K562 (cell line): ENCODE measurements around the gene LRRC9. TPM values are rescaled to one million over a fixed set of nuclear protein-coding genes. Genes with fewer than 3 reads are reported as not detected.

Source experiments
- ATAC-seq: fragments of 200-7000 bp; cut with Tn5 transposase; 3 replicates; pipeline ENCODE4 v1.9.1; 2020; ENCODE audit warnings: moderate library complexity
- BruUV-seq: library from RNA; stranded (reverse); fragments of 400-500 nt; replicated peaks from 2 replicates; lab custom pipeline; 2021; lab: Mats Ljungman, UMichigan
- CTCF ChIA-PET: fragments of 300-600 bp; formaldehyde crosslinking; extraction: SDS; loops from one replicate; lab custom pipeline; 2021; ENCODE audit warnings: low intra/inter-chr PET ratio; lab: Yijun Ruan, JAX
- POLR2A ChIA-PET: fragments of 300-600, 350-650 bp; sonication (Branson Sonifier 250); formaldehyde crosslinking; extraction: SDS; loops from one replicate; lab custom pipeline; 2021; ENCODE audit warnings: antibody characterized with exemption, inconsistent platforms; lab: Yijun Ruan, JAX
- DNase-seq, 4 experiments: peaks; one replicate each; pipeline versions ENCODE4 v3.0.0 to v3.0.0-alpha.2; 2011 to 2018; ENCODE audit warnings: low spot score in 3 of 4, mixed read lengths in 3 of 4; ENCODE audit errors: extremely low read depth in 1 of 4
- FAIRE-seq: peaks from 2 replicates; lab custom pipeline; 2011; peaks lifted over from hg19 to GRCh38; lab: Jason Lieb, UNC
- H2AFZ ChIP-seq: 2 replicates; pipeline ENCODE4 v1.6.0; 2011; ENCODE audit warnings: low read depth, low read length, control low read depth, inconsistent platforms
- H3K27ac ChIP-seq: fragments of 200-600 bp; 3 replicates; pipeline ENCODE4 v1.8.0; 2011; ENCODE audit warnings: low read depth, mild to moderate bottlenecking, control low read depth, inconsistent platforms, low read length, moderate library complexity, mixed read lengths; ENCODE audit errors: extremely low read depth
- H3K27me3 ChIP-seq, 2 experiments: fragments of 300-600 bp in 1 of 2; 2 replicates in 1 of 2; 3 replicates in 1 of 2; pipeline versions ENCODE4 v1.6.0 to v1.8.0; 2011; ENCODE audit warnings: inconsistent platforms in 2 of 2, low read length in 2 of 2, mild to moderate bottlenecking in 1 of 2, mixed read lengths in 1 of 2, moderate library complexity in 1 of 2; ENCODE audit not compliant: control insufficient read depth in 2 of 2, insufficient read depth in 2 of 2
- H3K36me3 ChIP-seq: fragments of 300-600 bp; 3 replicates; pipeline ENCODE4 v1.8.0; 2011; ENCODE audit warnings: mild to moderate bottlenecking, low read length, inconsistent platforms; ENCODE audit not compliant: control insufficient read depth, insufficient read depth
- H3K4me1 ChIP-seq, 2 experiments: fragments of 200-600 bp in 1 of 2; replicated peaks in 1 of 2; 2 replicates in 1 of 2; 3 replicates in 1 of 2; pipeline versions ENCODE4 v1.5.1 to v1.8.0; 2011; ENCODE audit warnings: inconsistent platforms in 2 of 2, low read length in 2 of 2, mild to moderate bottlenecking in 1 of 2, mixed read lengths in 1 of 2, moderate library complexity in 1 of 2; ENCODE audit not compliant: control insufficient read depth in 2 of 2, insufficient read depth in 2 of 2
- H3K4me2 ChIP-seq: 2 replicates; pipeline ENCODE4 v1.6.1; 2011; ENCODE audit warnings: low read length, control low read depth, inconsistent platforms, mixed read lengths; ENCODE audit not compliant: insufficient read depth
- H3K4me3 ChIP-seq: fragments of 200-600 bp; sonication (generic), shearing (Covaris generic); 2 replicates; pipeline ENCODE4 v1.5.1; 2016; ENCODE audit warnings: control low read depth, inconsistent platforms
- H3K79me2 ChIP-seq: fragments of 200-600 bp; 3 replicates; pipeline ENCODE4 v1.8.0; 2011; ENCODE audit warnings: low read length, inconsistent platforms; ENCODE audit not compliant: control insufficient read depth, insufficient read depth
- H3K9ac ChIP-seq, 2 experiments: 2 replicates each; pipeline versions ENCODE4 v1.6.0 to v1.6.1; 2011; ENCODE audit warnings: low read depth in 2 of 2, low read length in 2 of 2, control low read depth in 1 of 2, inconsistent platforms in 1 of 2, mild to moderate bottlenecking in 1 of 2, mixed read lengths in 1 of 2; ENCODE audit not compliant: insufficient read depth in 1 of 2
- H3K9me1 ChIP-seq: one replicate; pipeline ENCODE4 v1.6.0; 2011; ENCODE audit warnings: inconsistent platforms, mild to moderate bottlenecking, low read length, moderate library complexity; ENCODE audit not compliant: control insufficient read depth, insufficient read depth
- H3K9me3 ChIP-seq: replicated peaks from 2 replicates; pipeline ENCODE4 v1.5.1; 2011; ENCODE audit warnings: low read depth, low read length, inconsistent platforms; ENCODE audit not compliant: control insufficient read depth, insufficient read depth
- H4K20me1 ChIP-seq: replicated peaks from 2 replicates; pipeline ENCODE4 v1.6.1; 2011; ENCODE audit warnings: low read length, inconsistent platforms, mixed read lengths; ENCODE audit not compliant: control insufficient read depth, insufficient read depth
- CBX8 ChIP-seq: fragments of 200-600 bp; sonication (generic); IDR thresholded peaks from 2 replicates; pipeline ENCODE4 v1.6.1; 2012; ENCODE audit warnings: borderline replicate concordance, mixed run types, low read depth, mild to moderate bottlenecking, moderate library complexity, mixed read lengths, low read length, control low read depth, inconsistent platforms; ENCODE audit not compliant: poor library complexity, severe bottlenecking; ENCODE audit errors: extremely low read depth
- DNMT1 ChIP-seq: fragments of 450-650 bp; IDR thresholded peaks from 2 replicates; pipeline ENCODE4 v1.6.1; 2016; ENCODE audit warnings: antibody characterized with exemption, mild to moderate bottlenecking
- FIP1L1 ChIP-seq: fragments of 200-400 bp; formaldehyde crosslinking; IDR thresholded peaks from 2 replicates; pipeline ENCODE4 v1.6.1; 2018; ENCODE audit warnings: mild to moderate bottlenecking, low read depth, low read length; ENCODE audit not compliant: poor library complexity, severe bottlenecking
- LCOR ChIP-seq: sonication (generic); formaldehyde crosslinking; IDR thresholded peaks from 2 replicates; pipeline ENCODE4 v1.8.0; 2022; ENCODE audit warnings: mild to moderate bottlenecking, missing genetic modification reagents
- PTBP1 ChIP-seq: fragments of 200-400 bp; formaldehyde crosslinking; IDR thresholded peaks from 2 replicates; pipeline ENCODE4 v1.6.1; 2017; ENCODE audit warnings: low read depth, low read length
- RBM34 ChIP-seq: fragments of 200-400 bp; formaldehyde crosslinking; IDR thresholded peaks from 2 replicates; pipeline ENCODE4 v1.6.1; 2018; ENCODE audit warnings: low read length, borderline replicate concordance; ENCODE audit not compliant: insufficient read depth
- TSC22D4 ChIP-seq: fragments of 450-650 bp; IDR thresholded peaks from 2 replicates; pipeline ENCODE4 v1.6.1; 2016; ENCODE audit warnings: missing genetic modification characterization, missing biosample characterization, control low read depth
- ZNF551 ChIP-seq: fragments of 250-450 bp; sonication (Bioruptor Pico); IDR thresholded peaks from 2 replicates; pipeline ENCODE4 v1.5.0; 2021; ENCODE audit warnings: mild to moderate bottlenecking, moderate library complexity
- WGBS: fragments of 100-300 bp; shearing (Covaris generic); methylation state at CpG from one replicate; pipeline ENCODE4 v1.1.6; 2016; ENCODE audit warnings: low coverage, mixed read lengths; ENCODE audit not compliant: insufficient coverage; ENCODE audit errors: missing lambda C conversion rate; 5-methylcytosine and 5-hydroxymethylcytosine counted together
- in situ Hi-C: fragments of 300-500 bp; cut with MboI; formaldehyde crosslinking; loops from 4 replicates; pipeline ENCODE4 v1.15.0; 2018; ENCODE audit warnings: inconsistent platforms, mixed read lengths
- intact Hi-C: fragments of 100-400 bp; cut with micrococcal nuclease; formaldehyde crosslinking; loops from 2 replicates; pipeline ENCODE4 v1.14.2; 2022
- polyA plus RNA-seq, 8 experiments: library from polyadenylated mRNA; depleted of rRNA in 4 of 8; stranded (reverse) in 5 of 8; unstranded in 3 of 8; fragments of >200 nt; fragmentation: Nextera tagmentation in 2 of 8; fragmentation: Illumina TruSeq in 1 of 8; extraction: Ambion mirVana in 2 of 8; extraction: Trizol in 1 of 8; gene quantifications; 2 replicates each; pipeline versions ENCODE4 v1.2.1 to v1.2.3, GENCODE V29; 2011 to 2014; ENCODE audit warnings: inconsistent platforms in 1 of 8, missing spikeins in 1 of 8
- total RNA-seq, 7 experiments: library from RNA; depleted of rRNA in 6 of 7; stranded (reverse); fragments of >200 nt in 6 of 7; fragmentation: Illumina TruSeq in 2 of 7; extraction: Trizol in 2 of 7; gene quantifications; 2 replicates each; pipeline versions ENCODE4 v1.2.1 to v1.2.3, GENCODE V29; 2011 to 2021; ENCODE audit warnings: low replicate concordance in 1 of 7
- TF ChIP-seq, protein P1 (sequence below): fragments of 250-450 bp; sonication (Bioruptor Pico); IDR thresholded peaks from 2 replicates; pipeline ENCODE4 v1.8.0; 2022; ENCODE audit warnings: moderate library complexity, mild to moderate bottlenecking, inconsistent platforms
- TF ChIP-seq, protein P2 (sequence below), 2 experiments: fragments of 450-650 bp in 1 of 2; IDR thresholded peaks; 2 replicates each; pipeline ENCODE4 v1.6.1; 2011 to 2017; ENCODE audit warnings: low read depth in 2 of 2, antibody characterized with exemption in 1 of 2, borderline replicate concordance in 1 of 2, low read length in 1 of 2, mild to moderate bottlenecking in 1 of 2, mixed read lengths in 1 of 2; ENCODE audit not compliant: control insufficient read depth in 1 of 2

Gene LRRC9
- total and polyA plus RNA-seq, 9 of the 15 experiments (the other 6 are each of a cell fraction or from before 2014, with no cell fraction given) = not detected

DNA sequence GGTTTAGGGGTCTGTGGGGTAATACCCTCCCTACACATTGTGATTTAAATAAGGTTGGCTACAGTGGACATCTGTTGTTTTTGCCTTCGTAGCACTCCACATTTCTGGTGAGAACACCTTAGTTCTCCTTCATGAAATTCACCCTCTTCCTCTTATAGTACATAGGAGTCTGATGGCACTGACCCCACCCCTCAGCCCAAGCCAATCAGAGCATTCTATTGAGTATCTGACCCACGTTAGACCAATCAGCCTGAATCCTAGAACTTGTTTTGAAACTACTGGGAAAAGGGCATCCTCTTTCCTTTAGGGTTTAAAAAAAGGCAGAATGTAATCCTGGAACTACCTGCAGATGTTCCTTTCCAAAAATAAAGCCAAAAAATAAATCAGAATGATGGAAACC is 15.8 kb upstream of the LRRC9 start (continued):
- TF ChIP-seq, protein P1, sequence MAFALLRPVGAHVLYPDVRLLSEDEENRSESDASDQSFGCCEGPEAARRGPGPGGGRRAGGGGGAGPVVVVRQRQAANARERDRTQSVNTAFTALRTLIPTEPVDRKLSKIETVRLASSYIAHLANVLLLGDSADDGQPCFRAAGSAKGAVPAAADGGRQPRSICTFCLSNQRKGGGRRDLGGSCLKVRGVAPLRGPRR (CRISPR knock-in tag) = no peak
- TF ChIP-seq DNMT1 = no peak

DNA sequence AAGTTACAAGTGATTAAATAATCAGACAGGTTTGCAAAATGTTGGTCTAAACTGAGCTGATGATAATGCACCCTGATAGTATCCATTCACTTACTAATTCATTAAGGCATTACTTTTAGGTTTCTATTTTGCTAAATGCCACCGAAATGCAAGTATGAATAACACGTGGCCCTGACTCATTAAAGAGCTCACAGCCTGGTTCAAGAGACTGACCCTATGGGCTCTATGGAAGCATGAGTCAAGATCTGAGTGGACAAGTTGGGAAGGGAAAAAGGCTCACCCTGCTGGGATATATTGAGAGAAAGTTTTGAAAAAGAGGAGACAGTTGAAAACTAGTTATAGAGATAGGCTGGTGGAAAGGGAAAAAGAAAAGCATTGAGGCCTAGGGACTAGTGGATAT is 14.8 kb upstream of the LRRC9 start:
- H2AFZ ChIP-seq = no peak overlapping the region
- no peaks in the 10 kb centered on the region for H3K9me1 ChIP-seq
- no TSS peak for BruUV-seq
- POLR2A ChIA-PET = no interaction called here
- no peak overlapping the region for H3K9ac ChIP-seq
- H3K27me3 ChIP-seq = no peaks in the 10 kb centered on the region
- H3K27ac ChIP-seq = no peak overlapping the region
- no peaks in the 10 kb centered on the region for H4K20me1 ChIP-seq
- H3K36me3 ChIP-seq = no peaks in the 10 kb centered on the region
- H3K9me3 ChIP-seq = no peaks in the 10 kb centered on the region; the same call in 1 of the 2 replicates
- no peaks in the 10 kb centered on the region for H3K4me1 ChIP-seq
- DNase-seq (no peak), FAIRE-seq (no peak), ATAC-seq (no peak)
- H3K4me2 ChIP-seq = no peak overlapping the region
- in situ Hi-C loops (no loop called here), intact Hi-C loops (no loop called here)
- no peaks in the 10 kb centered on the region for H3K79me2 ChIP-seq
- CTCF ChIA-PET = no interaction called here
- no peak overlapping the region for H3K4me3 ChIP-seq
- WGBS = 0% methylated on average over 2 of the region's 2 CpGs
- TF ChIP-seq CBX8 = no peak
- TF ChIP-seq LCOR (CRISPR knock-in tag) = no peak
- TF ChIP-seq, protein P2, sequence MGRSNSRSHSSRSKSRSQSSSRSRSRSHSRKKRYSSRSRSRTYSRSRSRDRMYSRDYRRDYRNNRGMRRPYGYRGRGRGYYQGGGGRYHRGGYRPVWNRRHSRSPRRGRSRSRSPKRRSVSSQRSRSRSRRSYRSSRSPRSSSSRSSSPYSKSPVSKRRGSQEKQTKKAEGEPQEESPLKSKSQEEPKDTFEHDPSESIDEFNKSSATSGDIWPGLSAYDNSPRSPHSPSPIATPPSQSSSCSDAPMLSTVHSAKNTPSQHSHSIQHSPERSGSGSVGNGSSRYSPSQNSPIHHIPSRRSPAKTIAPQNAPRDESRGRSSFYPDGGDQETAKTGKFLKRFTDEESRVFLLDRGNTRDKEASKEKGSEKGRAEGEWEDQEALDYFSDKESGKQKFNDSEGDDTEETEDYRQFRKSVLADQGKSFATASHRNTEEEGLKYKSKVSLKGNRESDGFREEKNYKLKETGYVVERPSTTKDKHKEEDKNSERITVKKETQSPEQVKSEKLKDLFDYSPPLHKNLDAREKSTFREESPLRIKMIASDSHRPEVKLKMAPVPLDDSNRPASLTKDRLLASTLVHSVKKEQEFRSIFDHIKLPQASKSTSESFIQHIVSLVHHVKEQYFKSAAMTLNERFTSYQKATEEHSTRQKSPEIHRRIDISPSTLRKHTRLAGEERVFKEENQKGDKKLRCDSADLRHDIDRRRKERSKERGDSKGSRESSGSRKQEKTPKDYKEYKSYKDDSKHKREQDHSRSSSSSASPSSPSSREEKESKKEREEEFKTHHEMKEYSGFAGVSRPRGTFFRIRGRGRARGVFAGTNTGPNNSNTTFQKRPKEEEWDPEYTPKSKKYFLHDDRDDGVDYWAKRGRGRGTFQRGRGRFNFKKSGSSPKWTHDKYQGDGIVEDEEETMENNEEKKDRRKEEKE (IDR thresholded peaks at IDR 0.05; ENCODE audit: borderline replicate concordance in 1 of 2, control insufficient read depth in 1 of 2, low read depth in 2 of 2, low read length in 1 of 2) = no peak
- TF ChIP-seq RBM34 = no peak
- TF ChIP-seq FIP1L1 = no peak
- no peak for TF ChIP-seq PTBP1
- TF ChIP-seq TSC22D4 (tag) = no peak
- TF ChIP-seq ZNF551 (CRISPR knock-in tag) = no peak
- TF ChIP-seq, all 486 proteins: peak for 0
